Body of pancreas (tissue), 4 donors: Measurements from ENCODE around the gene RGS6. TPM values are rescaled to one million over a fixed set of nuclear protein-coding genes. Genes with fewer than 3 reads are reported as not detected.

Experiments
- ATAC-seq: fragments of 150-250 bp; one replicate; pipeline ENCODE4 v1.9.1; 2016
- DNase-seq, 4 donors: peaks; one replicate each; pipeline ENCODE4 v3.0.0-alpha.2; 2019
- H3K27ac ChIP-seq, 4 donors: fragments of 200-600 bp; sonication (generic); 1 replicate in 3 of 4; 2 replicates in 1 of 4; pipeline versions ENCODE4 v1.5.1 to v1.6.1; 2016 to 2019; ENCODE audit warnings: mild to moderate bottlenecking in 1 of 4, mixed read lengths in 1 of 4, moderate library complexity in 1 of 4
- H3K27me3 ChIP-seq, 2 donors: fragments of 200-600 bp; sonication (generic); one replicate each; pipeline ENCODE4 v1.6.0; 2016; ENCODE audit warnings: mild to moderate bottlenecking in 1 of 2
- H3K36me3 ChIP-seq, 2 donors: fragments of 200-600 bp; sonication (generic); replicated peaks in 1 of 2; 2 replicates each; pipeline ENCODE4 v1.5.1; 2016; ENCODE audit warnings: low read depth in 2 of 2; ENCODE audit not compliant: insufficient read depth in 1 of 2
- H3K4me1 ChIP-seq: fragments of 200-600 bp; sonication (generic); one replicate; pipeline ENCODE4 v1.6.0; 2016
- H3K4me3 ChIP-seq, 2 donors: fragments of 200-600 bp; sonication (generic); 1 replicate in 1 of 2; 2 replicates in 1 of 2; pipeline ENCODE4 v1.5.1; 2016 to 2019
- H3K9me3 ChIP-seq, 3 donors: fragments of 200-600 bp; sonication (generic); 1 replicate in 2 of 3; 2 replicates in 1 of 3; pipeline ENCODE4 v1.5.1; 2016
- CTCF ChIP-seq, 7 experiments: fragments of 450-650 bp in 4 of 7; fragments of 200-600 bp in 3 of 7; sonication (generic) in 3 of 7; IDR thresholded peaks; one replicate each; pipeline ENCODE4 v1.5.1; 2016 to 2019; ENCODE audit warnings: antibody characterized with exemption in 7 of 7
- POLR2A ChIP-seq, 3 donors: fragments of 450-650 bp; IDR thresholded peaks; one replicate each; pipeline ENCODE4 v1.6.1; 2016; ENCODE audit warnings: antibody characterized with exemption in 3 of 3, mild to moderate bottlenecking in 2 of 3
- WGBS, 2 donors: methylation state at CpG; one replicate each; pipeline ENCODE4 v1.1.5; 2017; 5-methylcytosine and 5-hydroxymethylcytosine counted together
- intact Hi-C: fragments of 100-400 bp; cut with DNase I; formaldehyde crosslinking; loops from one replicate; pipeline ENCODE4 v1.15.1; 2023
- total RNA-seq, 2 donors: library from RNA; depleted of rRNA; stranded (reverse); fragments of >200 nt; gene quantifications; one replicate each; pipeline ENCODE4 v1.1.0, GENCODE V29; 2016

The RGS6 gene
- total RNA-seq, 2 donors from 2014 or later = 0.26 to 1.3 TPM

GRCh38 chr14:71943695-71944018, 11.4 kb downstream of the RGS6 start:
- H3K9me3 ChIP-seq = peaks cover 0 to 10% (median 0%) of the 10 kb centered on the region in 3 donors
- DNase-seq (no peak), ATAC-seq (no peak)
- no peaks in the 10 kb centered on the region for H3K4me1 ChIP-seq
- no peak overlapping the region for H3K27ac ChIP-seq
- 38 to 48% methylated on average over 1 of the region's 1 CpG for WGBS, 2 donors
- no peaks in the 10 kb centered on the region for H3K27me3 ChIP-seq
- no peak overlapping the region for H3K4me3 ChIP-seq
- no peak for TF ChIP-seq POLR2A (IDR thresholded peaks at IDR 0.05)
- no peak for TF ChIP-seq CTCF (IDR thresholded peaks at IDR 0.05)
- H3K36me3 ChIP-seq = no peaks in the 10 kb centered on the region
- intact Hi-C loops = no loop called here

GRCh38 chr14:71947947-71948500, 15.8 kb downstream of the RGS6 start:
- no peak for TF ChIP-seq CTCF (IDR thresholded peaks at IDR 0.05)
- TF ChIP-seq POLR2A (IDR thresholded peaks at IDR 0.05) = no peak
- no peak for DNase-seq
- no peaks in the 10 kb centered on the region for H3K9me3 ChIP-seq
- no peak overlapping the region for H3K27ac ChIP-seq
- intact Hi-C loops = no loop called here
- 26 to 37% methylated on average over 5 of the region's 5 CpGs for WGBS, 2 donors
- ATAC-seq = no peak
- H3K36me3 ChIP-seq = no peaks in the 10 kb centered on the region
- no peak overlapping the region for H3K4me3 ChIP-seq
- no peaks in the 10 kb centered on the region for H3K4me1 ChIP-seq
- no peaks in the 10 kb centered on the region for H3K27me3 ChIP-seq

GRCh38 chr14:71952381-71953363, 20.4 kb downstream of the RGS6 start:
- Histone ChIP-seq H3K4me1 (no peaks in the 10 kb centered on the region), H3K27ac (no peak overlapping the region), H3K4me3 (no peak overlapping the region), H3K27me3 (no peaks in the 10 kb centered on the region), H3K36me3 (no peaks in the 10 kb centered on the region), H3K9me3 (no peaks in the 10 kb centered on the region)
- no peak for TF ChIP-seq CTCF (IDR thresholded peaks at IDR 0.05)
- TF ChIP-seq POLR2A (IDR thresholded peaks at IDR 0.05) = no peak
- WGBS, 2 donors = 76 to 78% methylated on average over 6 of the region's 6 CpGs
- ATAC-seq (no peak), DNase-seq (no peak)
- intact Hi-C loops = no loop called here

- no peak for TF ChIP-seq CTCF (IDR thresholded peaks at IDR 0.05)
- Histone ChIP-seq H3K27me3 (no peaks in the 10 kb centered on the region), H3K9me3 (no peaks in the 10 kb centered on the region), H3K36me3 (no peaks in the 10 kb centered on the region), H3K4me3 (no peak overlapping the region), H3K4me1 (no peaks in the 10 kb centered on the region), H3K27ac (no peak overlapping the region)
- DNase-seq (no peak), ATAC-seq (no peak)
- intact Hi-C loops = no loop called here
- 39 to 41% methylated on average over 3 of the region's 3 CpGs for WGBS, 2 donors
Observed at GRCh38 chr14:71956920-71957563, 24.8 kb downstream of the RGS6 start.
